Thoracic aorta (tissue), 2 donors: ENCODE results near the gene ABCF1. TPM values are rescaled to one million over a fixed set of nuclear protein-coding genes. Genes with fewer than 3 reads are reported as not detected.

Source experiments
- ATAC-seq: fragments of 150-250 bp; one replicate; pipeline ENCODE4 v1.8.0; 2017; ENCODE audit warnings: low read depth; ENCODE audit not compliant: insufficient number of reproducible peaks, low FRiP score
- DNase-seq: peaks from one replicate; pipeline ENCODE4 v3.0.0-alpha.2; 2020; ENCODE audit warnings: low spot score
- H3K27ac ChIP-seq, 2 donors: fragments of 200-600 bp; sonication (generic); 1 replicate in 1 of 2; 2 replicates in 1 of 2; pipeline ENCODE4 v1.5.1; 2016; ENCODE audit warnings: mild to moderate bottlenecking in 2 of 2, moderate library complexity in 2 of 2
- H3K27me3 ChIP-seq: fragments of 200-600 bp; sonication (generic); replicated peaks from 2 replicates; pipeline ENCODE4 v1.6.0; 2016; ENCODE audit warnings: mild to moderate bottlenecking; ENCODE audit not compliant: insufficient read depth
- H3K36me3 ChIP-seq: fragments of 200-600 bp; sonication (generic); one replicate; pipeline ENCODE4 v1.5.1; 2016
- H3K4me1 ChIP-seq, 2 donors: fragments of 200-600 bp; sonication (generic); 1 replicate in 1 of 2; 2 replicates in 1 of 2; pipeline versions ENCODE4 v1.5.1 to v1.6.0; 2016; ENCODE audit warnings: low read depth in 2 of 2, mild to moderate bottlenecking in 1 of 2; ENCODE audit not compliant: control insufficient read depth in 1 of 2
- H3K4me3 ChIP-seq: fragments of 200-600 bp; sonication (generic); 2 replicates; pipeline ENCODE4 v1.5.1; 2016; ENCODE audit warnings: mild to moderate bottlenecking
- H3K9me3 ChIP-seq: fragments of 200-600 bp; sonication (generic); 2 replicates; pipeline ENCODE4 v1.5.1; 2016
- total RNA-seq, 2 donors: library from RNA; depleted of rRNA; stranded (reverse); fragments of >200 nt; gene quantifications; one replicate each; pipeline versions ENCODE4 v1.1.0 to v1.2.3, GENCODE V29; 2016
- TF ChIP-seq, protein P1 (sequence below): fragments of 200-600 bp; sonication (generic); IDR thresholded peaks from one replicate; pipeline ENCODE4 v1.5.1; 2019; ENCODE audit warnings: antibody characterized with exemption

ABCF1 gene
- total RNA-seq, 2 donors from 2014 or later: 24.2 to 52.1 TPM

DNA sequence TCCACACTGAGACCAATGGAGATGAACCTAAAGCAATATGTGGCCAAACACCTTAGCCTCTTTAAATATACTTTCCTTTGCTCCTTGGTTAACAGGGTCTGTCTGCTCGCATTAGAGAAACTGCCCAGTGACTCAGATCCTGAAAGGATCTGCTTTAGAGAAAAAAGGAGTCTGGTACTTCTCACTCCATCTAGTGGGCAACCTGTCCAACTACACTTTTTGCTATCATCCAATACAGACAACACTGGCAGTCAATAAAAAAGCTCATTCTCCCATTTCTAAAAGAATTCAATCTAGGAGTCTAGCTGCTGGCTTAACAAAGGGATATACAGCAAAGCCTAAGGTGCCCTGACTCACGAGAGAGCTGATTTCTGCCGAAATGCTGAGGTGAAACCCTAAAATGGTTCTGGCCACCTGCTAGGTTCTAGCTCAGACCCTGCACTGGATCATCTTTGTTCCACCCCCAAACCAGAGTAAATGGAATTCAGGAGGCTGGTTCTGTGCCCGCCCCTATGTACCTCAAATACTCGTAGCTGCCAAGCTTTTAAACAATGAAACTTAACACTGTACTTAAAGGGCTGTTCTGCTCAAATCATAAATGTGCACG is 26.5 kb upstream of the ABCF1 start:
- Histone ChIP-seq H3K27ac (no peak overlapping the region), H3K36me3 (peaks cover 23% of the 10 kb centered on the region)
- ATAC-seq: no peak

DNA sequence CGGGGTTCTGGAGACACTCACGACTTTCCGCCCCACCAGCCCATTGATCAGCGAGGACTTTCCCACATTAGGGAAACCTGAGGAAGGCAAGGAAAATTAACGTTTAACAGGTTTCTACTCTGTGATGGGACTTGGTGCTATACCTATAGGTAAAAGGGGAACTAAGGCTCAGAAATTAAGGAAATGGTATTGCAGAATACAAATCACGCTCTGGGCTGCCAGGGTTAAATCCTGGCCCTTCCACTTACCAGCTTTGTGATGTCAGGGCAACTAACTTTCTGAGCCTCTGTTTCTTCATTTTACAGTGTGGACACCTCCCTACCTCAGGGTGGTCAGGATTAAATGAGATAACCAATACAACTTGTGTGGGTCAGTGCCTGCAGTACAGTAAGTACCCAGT is 23.8 kb upstream of the ABCF1 start:
- peaks cover 35% of the 10 kb centered on the region for H3K36me3 ChIP-seq
- no peak for ATAC-seq
- no peak for DNase-seq
- TF ChIP-seq, protein P1, sequence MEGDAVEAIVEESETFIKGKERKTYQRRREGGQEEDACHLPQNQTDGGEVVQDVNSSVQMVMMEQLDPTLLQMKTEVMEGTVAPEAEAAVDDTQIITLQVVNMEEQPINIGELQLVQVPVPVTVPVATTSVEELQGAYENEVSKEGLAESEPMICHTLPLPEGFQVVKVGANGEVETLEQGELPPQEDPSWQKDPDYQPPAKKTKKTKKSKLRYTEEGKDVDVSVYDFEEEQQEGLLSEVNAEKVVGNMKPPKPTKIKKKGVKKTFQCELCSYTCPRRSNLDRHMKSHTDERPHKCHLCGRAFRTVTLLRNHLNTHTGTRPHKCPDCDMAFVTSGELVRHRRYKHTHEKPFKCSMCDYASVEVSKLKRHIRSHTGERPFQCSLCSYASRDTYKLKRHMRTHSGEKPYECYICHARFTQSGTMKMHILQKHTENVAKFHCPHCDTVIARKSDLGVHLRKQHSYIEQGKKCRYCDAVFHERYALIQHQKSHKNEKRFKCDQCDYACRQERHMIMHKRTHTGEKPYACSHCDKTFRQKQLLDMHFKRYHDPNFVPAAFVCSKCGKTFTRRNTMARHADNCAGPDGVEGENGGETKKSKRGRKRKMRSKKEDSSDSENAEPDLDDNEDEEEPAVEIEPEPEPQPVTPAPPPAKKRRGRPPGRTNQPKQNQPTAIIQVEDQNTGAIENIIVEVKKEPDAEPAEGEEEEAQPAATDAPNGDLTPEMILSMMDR: no peak
- H3K4me3 ChIP-seq: no peak overlapping the region
- H3K27ac ChIP-seq: no peak overlapping the region
- no peaks in the 10 kb centered on the region for H3K9me3 ChIP-seq
- no peaks in the 10 kb centered on the region for H3K27me3 ChIP-seq
- no peaks in the 10 kb centered on the region for H3K4me1 ChIP-seq

More for the DNA sequence above, 26.5 kb upstream of the ABCF1 start:
- Histone ChIP-seq H3K4me1 (peaks cover 0 to 8% of the 10 kb centered on the region in 2 donors), H3K4me3 (no peak overlapping the region), H3K27me3 (no peaks in the 10 kb centered on the region), H3K9me3 (no peaks in the 10 kb centered on the region)
- DNase-seq: no peak
- TF ChIP-seq, protein P1: peak; percentile 70

DNA sequence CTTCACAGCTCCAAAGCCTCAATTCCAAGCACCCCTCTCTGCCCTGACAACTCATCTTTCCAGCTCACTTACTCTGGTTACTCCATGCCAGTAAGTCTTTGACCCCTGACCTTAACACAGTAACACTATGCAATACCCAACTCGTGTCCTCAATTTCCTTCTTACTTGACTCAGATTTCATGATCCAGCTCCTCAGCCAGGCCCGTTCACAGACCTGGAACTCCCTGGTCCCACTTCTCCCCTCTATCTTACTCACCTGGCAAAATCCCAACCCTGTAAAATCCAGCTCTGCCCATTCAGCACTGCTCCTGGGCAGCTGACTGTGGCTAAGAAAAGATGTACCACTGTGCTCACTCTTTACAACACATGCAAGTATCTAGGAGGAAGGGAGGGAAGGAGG is 22.9 kb upstream of the ABCF1 start:
- no peaks in the 10 kb centered on the region for H3K4me1 ChIP-seq
- no peak overlapping the region for H3K27ac ChIP-seq
- TF ChIP-seq, protein P1: no peak
- no peaks in the 10 kb centered on the region for H3K9me3 ChIP-seq
- ATAC-seq (no peak), DNase-seq (no peak)
- H3K27me3 ChIP-seq: no peaks in the 10 kb centered on the region
- H3K36me3 ChIP-seq: peaks cover 44% of the 10 kb centered on the region
- no peak overlapping the region for H3K4me3 ChIP-seq

DNA sequence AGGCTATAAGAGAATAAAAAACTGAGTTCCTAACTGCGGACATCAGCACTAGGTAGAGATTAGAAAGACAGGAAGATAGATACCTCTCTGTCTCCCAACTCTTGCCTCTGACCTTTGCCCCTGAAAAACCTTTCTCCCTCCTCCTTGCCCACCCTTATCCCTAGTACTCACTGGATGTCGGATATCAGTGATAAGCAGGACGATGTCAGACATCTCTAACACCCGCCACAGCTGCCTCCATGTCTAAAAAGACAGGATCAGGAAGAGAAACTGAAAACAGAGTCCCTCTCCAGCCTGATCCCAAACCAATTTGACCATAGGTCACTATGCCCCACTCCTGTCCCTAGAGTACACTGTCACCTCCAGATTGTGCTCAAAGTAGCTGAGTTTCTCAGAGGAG is 16.8 kb upstream of the ABCF1 start:
- DNase-seq: no peak
- H3K27ac ChIP-seq: peak overlapping the region in 1 of 2 donors; percentile 98
- no peak for ATAC-seq
- TF ChIP-seq, protein P1: no peak
- peak overlapping the region; percentile 98 for H3K4me3 ChIP-seq
- no peaks in the 10 kb centered on the region for H3K9me3 ChIP-seq
- H3K4me1 ChIP-seq: peaks cover 13 to 22% of the 10 kb centered on the region in 2 donors
- H3K27me3 ChIP-seq: no peaks in the 10 kb centered on the region
- peaks cover 28% of the 10 kb centered on the region for H3K36me3 ChIP-seq

DNA sequence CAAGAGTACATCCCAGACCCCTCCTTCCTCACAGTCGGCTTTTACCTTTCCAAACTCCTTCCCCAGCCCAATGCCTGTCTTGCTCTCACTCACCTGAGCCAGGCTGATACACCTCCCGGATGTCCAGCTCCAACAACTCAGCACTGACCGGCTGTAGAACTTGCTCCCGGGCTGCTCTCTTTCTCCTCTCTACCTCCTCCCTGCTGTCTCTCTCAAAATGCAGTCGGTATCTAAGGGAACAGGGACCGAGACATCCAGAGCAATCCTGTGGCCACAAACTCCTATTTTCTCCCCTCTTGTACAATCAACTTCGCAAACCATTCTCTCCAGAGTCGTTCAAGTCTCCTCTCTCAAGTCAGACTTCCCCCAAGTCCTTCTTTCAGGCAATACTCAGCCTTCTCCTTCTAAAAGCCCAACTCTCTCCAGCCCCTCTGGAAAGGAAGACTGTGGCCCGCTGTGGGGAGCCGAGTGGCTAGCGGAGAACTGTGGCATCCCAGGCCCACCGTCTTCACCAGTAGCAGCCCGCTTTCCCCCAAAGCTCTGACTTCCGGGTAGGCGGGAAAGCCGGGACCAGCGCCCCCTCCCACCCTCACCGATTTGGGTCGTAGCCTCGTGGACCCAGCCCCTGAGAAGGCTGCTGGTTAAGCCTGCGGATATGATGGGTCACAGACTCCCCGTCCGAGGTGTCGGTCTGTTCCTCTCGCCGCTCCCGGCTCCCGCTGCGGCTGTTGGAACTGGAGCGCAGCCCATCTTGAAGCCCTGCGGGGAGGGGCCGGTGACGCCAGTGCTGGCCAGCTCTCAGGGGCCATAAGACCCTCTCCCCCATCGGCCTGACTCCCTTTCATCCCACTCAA is 16.1 kb upstream of the ABCF1 start:
- Histone ChIP-seq H3K36me3 (peaks cover 28% of the 10 kb centered on the region), H3K4me1 (peaks cover 13 to 22% of the 10 kb centered on the region in 2 donors), H3K27ac (peak overlapping the region; percentile 98 to 99), H3K27me3 (no peaks in the 10 kb centered on the region), H3K4me3 (peak overlapping the region; percentile 98), H3K9me3 (no peaks in the 10 kb centered on the region)
- TF ChIP-seq, protein P1: no peak
- no peak for DNase-seq
- peak; percentile 27 for ATAC-seq
